Endothelial cell of umbilical vein (primary cell): ENCODE results near the gene SRPK2. TPM values are rescaled to one million over a fixed set of nuclear protein-coding genes. Genes with fewer than 3 reads are reported as not detected.

Experiments
- BruUV-seq: library from RNA; stranded (reverse); fragments of 400-500 nt; replicated peaks from 2 replicates; lab custom pipeline; 2021; lab: Mats Ljungman, UMichigan
- CTCF ChIA-PET: fragments of 300-600, 350-600 bp; sonication (Branson Sonifier 250); formaldehyde crosslinking; loops from one replicate; lab custom pipeline; 2021; ENCODE audit warnings: antibody characterized with exemption, inconsistent platforms; lab: Charles Lee
- POLR2A ChIA-PET: fragments of 300-600, 350-600 bp; sonication (Branson Sonifier 250); formaldehyde crosslinking; loops from one replicate; lab custom pipeline; 2021; ENCODE audit warnings: antibody characterized with exemption, inconsistent platforms; lab: Charles Lee
- DNase-seq: peaks from one replicate; pipeline ENCODE4 v3.0.0-alpha.2; 2011; ENCODE audit warnings: low read depth, low spot score
- FAIRE-seq: peaks from 2 replicates; lab custom pipeline; 2011; peaks lifted over from hg19 to GRCh38; lab: Jason Lieb, UNC
- H2AFZ ChIP-seq: 2 replicates; pipeline ENCODE4 v1.6.0; 2012; ENCODE audit warnings: low read depth, low read length, control low read depth, inconsistent platforms
- H3K27ac ChIP-seq: 2 replicates; pipeline ENCODE4 v1.5.1; 2011; ENCODE audit warnings: low read depth, mild to moderate bottlenecking, control low read depth, low read length, moderate library complexity; ENCODE audit not compliant: insufficient read depth
- H3K27me3 ChIP-seq, 2 experiments: 2 replicates each; pipeline versions ENCODE4 v1.6.0 to v1.6.1; 2011; ENCODE audit warnings: low read length in 2 of 2, mixed read lengths in 1 of 2; ENCODE audit not compliant: control insufficient read depth in 2 of 2, insufficient read depth in 2 of 2
- H3K36me3 ChIP-seq, 2 experiments: 2 replicates in 1 of 2; 3 replicates in 1 of 2; pipeline ENCODE4 v1.5.1; 2011; ENCODE audit warnings: low read length in 2 of 2, mild to moderate bottlenecking in 1 of 2, moderate library complexity in 1 of 2; ENCODE audit not compliant: control insufficient read depth in 2 of 2, insufficient read depth in 2 of 2; ENCODE audit errors: extremely low read depth in 1 of 2
- H3K4me1 ChIP-seq: 3 replicates; pipeline ENCODE4 v1.5.1; 2011; ENCODE audit warnings: mild to moderate bottlenecking, low read length; ENCODE audit not compliant: control insufficient read depth, insufficient read depth; ENCODE audit errors: extremely low read depth
- H3K4me2 ChIP-seq: 2 replicates; pipeline ENCODE4 v1.6.1; 2011; ENCODE audit warnings: low read length, control low read depth, mixed read lengths; ENCODE audit not compliant: insufficient read depth
- H3K4me3 ChIP-seq, 3 experiments: fragments of 200-600 bp in 1 of 3; sonication (generic), shearing (Covaris generic) in 1 of 3; replicated peaks in 1 of 3; 2 replicates each; pipeline ENCODE4 v1.5.1; 2011 to 2016; ENCODE audit warnings: control low read depth in 3 of 3, low read length in 3 of 3, mild to moderate bottlenecking in 2 of 3, inconsistent platforms in 1 of 3, low read depth in 1 of 3, moderate library complexity in 1 of 3; ENCODE audit not compliant: insufficient read depth in 1 of 3
- H3K79me2 ChIP-seq: 2 replicates; pipeline ENCODE4 v1.6.0; 2012; ENCODE audit warnings: low read length, inconsistent platforms; ENCODE audit not compliant: control insufficient read depth, insufficient read depth
- H3K9ac ChIP-seq: replicated peaks from 2 replicates; pipeline ENCODE3; 2011; ENCODE audit warnings: low read length, control low read depth; ENCODE audit not compliant: insufficient read depth; ENCODE audit errors: extremely low read depth
- H3K9me1 ChIP-seq: replicated peaks from 3 replicates; pipeline ENCODE4 v1.6.0; 2011; ENCODE audit warnings: mild to moderate bottlenecking, low read length; ENCODE audit not compliant: control insufficient read depth, insufficient read depth; ENCODE audit errors: extremely low read depth
- H3K9me3 ChIP-seq: replicated peaks from 2 replicates; pipeline ENCODE4 v1.5.1; 2012; ENCODE audit warnings: low read length, inconsistent platforms; ENCODE audit not compliant: control insufficient read depth, insufficient read depth
- H4K20me1 ChIP-seq: replicated peaks from 2 replicates; pipeline ENCODE3; 2011; ENCODE audit warnings: mild to moderate bottlenecking, low read length; ENCODE audit not compliant: control insufficient read depth, insufficient read depth; ENCODE audit errors: extremely low read depth
- EZH2 ChIP-seq: IDR thresholded peaks from 2 replicates; pipeline ENCODE4 v1.6.1; 2012; ENCODE audit warnings: borderline replicate concordance, low read depth, mild to moderate bottlenecking, moderate library complexity, low read length, inconsistent platforms; ENCODE audit not compliant: severe bottlenecking
- FOS ChIP-seq: IDR thresholded peaks from 2 replicates; pipeline ENCODE4 v1.6.1; 2011; ENCODE audit warnings: mild to moderate bottlenecking, low read length, moderate library complexity, borderline replicate concordance; ENCODE audit not compliant: insufficient read depth
- GATA2 ChIP-seq: IDR thresholded peaks from 2 replicates; pipeline ENCODE4 v1.7.0; 2011; ENCODE audit warnings: low read depth, mild to moderate bottlenecking, moderate library complexity, mixed read lengths, low read length; ENCODE audit not compliant: insufficient read length, insufficient read depth
- JUN ChIP-seq: IDR thresholded peaks from 2 replicates; pipeline ENCODE4 v1.6.1; 2011; ENCODE audit warnings: borderline replicate concordance, low read depth; ENCODE audit not compliant: insufficient read length, insufficient read depth
- MAX ChIP-seq: IDR thresholded peaks from 2 replicates; pipeline ENCODE4 v1.6.1; 2011; ENCODE audit not compliant: insufficient read depth, insufficient read length
- MYC ChIP-seq: IDR thresholded peaks from one replicate; pipeline ENCODE4 v1.6.1; 2011; ENCODE audit warnings: mild to moderate bottlenecking, low read depth, low read length
- POLR2A ChIP-seq: IDR thresholded peaks from 2 replicates; pipeline ENCODE4 v1.6.1; 2012; ENCODE audit warnings: low read depth, mild to moderate bottlenecking, control low read depth, low read length
- POLR2AphosphoS5 ChIP-seq: IDR thresholded peaks from 2 replicates; pipeline ENCODE4 v1.6.1; 2012; ENCODE audit warnings: low read depth, mild to moderate bottlenecking, control low read depth, low read length, moderate library complexity; ENCODE audit not compliant: insufficient read depth
- dilution Hi-C: fragments of 300-500 bp; cut with MboI; formaldehyde crosslinking; loops from one replicate; pipeline ENCODE4 v1.15.0; 2019; ENCODE audit warnings: low sequenced_read_pairs; ENCODE audit not compliant: extremely low pct_ligation_motif_present
- intact Hi-C: fragments of 100-400 bp; cut with micrococcal nuclease; formaldehyde crosslinking; loops from one replicate; pipeline ENCODE4 v1.10.0; 2022
- polyA plus RNA-seq, 4 experiments: library from polyadenylated mRNA; depleted of rRNA in 3 of 4; stranded (reverse) in 3 of 4; unstranded in 1 of 4; fragments of >200 nt; gene quantifications; 2 replicates each; pipeline versions ENCODE4 v1.2.1 to v1.2.3, GENCODE V29; 2011 to 2012; ENCODE audit warnings: missing spikeins in 1 of 4
- total RNA-seq: library from RNA; stranded (reverse); gene quantifications from 2 replicates; pipeline ENCODE4 v1.2.3, GENCODE V29; 2021
- TF ChIP-seq, protein P1 (sequence below), 2 donors: IDR thresholded peaks; 1 replicate in 1 of 2; 2 replicates in 1 of 2; pipeline ENCODE4 v1.5.1; 2011; ENCODE audit warnings: low read length in 2 of 2, mild to moderate bottlenecking in 2 of 2, moderate library complexity in 2 of 2, control low read depth in 1 of 2, inconsistent platforms in 1 of 2, low read depth in 1 of 2; ENCODE audit not compliant: insufficient read depth in 1 of 2; ENCODE audit errors: extremely low read depth in 1 of 2

The SRPK2 gene
- total and polyA plus RNA-seq, 2 donors (not counting 3 experiments of a cell fraction or from before 2014, with no cell fraction given), result 13.4 to 55.2 TPM

DNA sequence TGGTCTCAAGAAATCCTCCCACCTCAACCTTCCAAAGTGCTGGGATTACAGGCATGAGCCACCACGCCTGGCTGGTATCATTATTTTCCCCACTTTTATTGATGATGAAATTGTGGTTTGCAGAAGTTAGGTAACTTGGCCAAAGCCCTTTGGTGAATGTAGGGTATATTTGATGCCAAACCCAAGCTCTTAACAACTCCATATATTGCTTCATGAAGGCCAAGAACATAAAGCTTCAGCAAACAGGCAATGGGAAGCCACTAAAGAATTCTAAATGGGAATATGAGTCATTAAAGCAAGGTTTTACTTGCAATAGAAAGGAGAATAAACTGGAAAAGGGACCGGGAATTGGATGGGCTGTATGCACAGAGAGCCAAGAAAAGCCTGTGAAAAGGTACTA is 232.0 kb downstream of the SRPK2 start:
- no peak overlapping the region for H3K4me3 ChIP-seq
- H3K36me3 ChIP-seq, result peaks cover 2% of the 10 kb centered on the region in 2 experiments
- H3K4me2 ChIP-seq, result no peak overlapping the region
- no peaks in the 10 kb centered on the region for H4K20me1 ChIP-seq
- dilution Hi-C loops (no loop called here), intact Hi-C loops (no loop called here)
- H3K27ac ChIP-seq, result no peak overlapping the region
- ChIA-PET CTCF (no interaction called here), POLR2A (interaction anchor here (0.6 kb wide), 1 partner anchor 165 kb away, joined by 5 read pairs; no protein-coding TSS in a partner anchor)
- no peaks in the 10 kb centered on the region for H3K27me3 ChIP-seq
- no TSS peak for BruUV-seq
- H2AFZ ChIP-seq, result no peak overlapping the region
- TF ChIP-seq MAX (no peak), MYC (no peak), FOS (no peak), GATA2 (no peak), POLR2A (no peak), POLR2AphosphoS5 (no peak), EZH2 (no peak), JUN (no peak)
- TF ChIP-seq, protein P1, sequence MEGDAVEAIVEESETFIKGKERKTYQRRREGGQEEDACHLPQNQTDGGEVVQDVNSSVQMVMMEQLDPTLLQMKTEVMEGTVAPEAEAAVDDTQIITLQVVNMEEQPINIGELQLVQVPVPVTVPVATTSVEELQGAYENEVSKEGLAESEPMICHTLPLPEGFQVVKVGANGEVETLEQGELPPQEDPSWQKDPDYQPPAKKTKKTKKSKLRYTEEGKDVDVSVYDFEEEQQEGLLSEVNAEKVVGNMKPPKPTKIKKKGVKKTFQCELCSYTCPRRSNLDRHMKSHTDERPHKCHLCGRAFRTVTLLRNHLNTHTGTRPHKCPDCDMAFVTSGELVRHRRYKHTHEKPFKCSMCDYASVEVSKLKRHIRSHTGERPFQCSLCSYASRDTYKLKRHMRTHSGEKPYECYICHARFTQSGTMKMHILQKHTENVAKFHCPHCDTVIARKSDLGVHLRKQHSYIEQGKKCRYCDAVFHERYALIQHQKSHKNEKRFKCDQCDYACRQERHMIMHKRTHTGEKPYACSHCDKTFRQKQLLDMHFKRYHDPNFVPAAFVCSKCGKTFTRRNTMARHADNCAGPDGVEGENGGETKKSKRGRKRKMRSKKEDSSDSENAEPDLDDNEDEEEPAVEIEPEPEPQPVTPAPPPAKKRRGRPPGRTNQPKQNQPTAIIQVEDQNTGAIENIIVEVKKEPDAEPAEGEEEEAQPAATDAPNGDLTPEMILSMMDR (IDR thresholded peaks at IDR 0.05; ENCODE audit: extremely low read depth in 1 of 2, insufficient read depth in 1 of 2, low read depth in 1 of 2, low read length in 2 of 2), result no peak
- no peaks in the 10 kb centered on the region for H3K9me1 ChIP-seq
- H3K9ac ChIP-seq, result no peak overlapping the region
- H3K9me3 ChIP-seq, result no peaks in the 10 kb centered on the region
- H3K4me1 ChIP-seq, result peaks cover 6% of the 10 kb centered on the region
- no peak for FAIRE-seq
- DNase-seq, result no peak
- no peaks in the 10 kb centered on the region for H3K79me2 ChIP-seq
